Endothelial cell of umbilical vein (primary cell): ENCODE measurements around the gene SAP25. TPM values are rescaled to one million over a fixed set of nuclear protein-coding genes. Genes with fewer than 3 reads are reported as not detected.

ENCODE experiments used
- BruUV-seq: library from RNA; stranded (reverse); fragments of 400-500 nt; replicated peaks from 2 replicates; lab custom pipeline; 2021; lab: Mats Ljungman, UMichigan
- CTCF ChIA-PET: fragments of 300-600, 350-600 bp; sonication (Branson Sonifier 250); formaldehyde crosslinking; loops from one replicate; lab custom pipeline; 2021; ENCODE audit warnings: antibody characterized with exemption, inconsistent platforms; lab: Charles Lee
- POLR2A ChIA-PET: fragments of 300-600, 350-600 bp; sonication (Branson Sonifier 250); formaldehyde crosslinking; loops from one replicate; lab custom pipeline; 2021; ENCODE audit warnings: antibody characterized with exemption, inconsistent platforms; lab: Charles Lee
- DNase-seq: peaks from one replicate; pipeline ENCODE4 v3.0.0-alpha.2; 2011; ENCODE audit warnings: low read depth, low spot score
- FAIRE-seq: peaks from 2 replicates; lab custom pipeline; 2011; peaks lifted over from hg19 to GRCh38; lab: Jason Lieb, UNC
- H2AFZ ChIP-seq: 2 replicates; pipeline ENCODE4 v1.6.0; 2012; ENCODE audit warnings: low read depth, low read length, control low read depth, inconsistent platforms
- H3K27ac ChIP-seq: 2 replicates; pipeline ENCODE4 v1.5.1; 2011; ENCODE audit warnings: low read depth, mild to moderate bottlenecking, control low read depth, low read length, moderate library complexity; ENCODE audit not compliant: insufficient read depth
- H3K27me3 ChIP-seq, 2 experiments: 2 replicates each; pipeline versions ENCODE4 v1.6.0 to v1.6.1; 2011; ENCODE audit warnings: low read length in 2 of 2, mixed read lengths in 1 of 2; ENCODE audit not compliant: control insufficient read depth in 2 of 2, insufficient read depth in 2 of 2
- H3K36me3 ChIP-seq, 2 experiments: 2 replicates in 1 of 2; 3 replicates in 1 of 2; pipeline ENCODE4 v1.5.1; 2011; ENCODE audit warnings: low read length in 2 of 2, mild to moderate bottlenecking in 1 of 2, moderate library complexity in 1 of 2; ENCODE audit not compliant: control insufficient read depth in 2 of 2, insufficient read depth in 2 of 2; ENCODE audit errors: extremely low read depth in 1 of 2
- H3K4me1 ChIP-seq: 3 replicates; pipeline ENCODE4 v1.5.1; 2011; ENCODE audit warnings: mild to moderate bottlenecking, low read length; ENCODE audit not compliant: control insufficient read depth, insufficient read depth; ENCODE audit errors: extremely low read depth
- H3K4me2 ChIP-seq: 2 replicates; pipeline ENCODE4 v1.6.1; 2011; ENCODE audit warnings: low read length, control low read depth, mixed read lengths; ENCODE audit not compliant: insufficient read depth
- H3K4me3 ChIP-seq, 3 experiments: fragments of 200-600 bp in 1 of 3; sonication (generic), shearing (Covaris generic) in 1 of 3; replicated peaks in 1 of 3; 2 replicates each; pipeline ENCODE4 v1.5.1; 2011 to 2016; ENCODE audit warnings: control low read depth in 3 of 3, low read length in 3 of 3, mild to moderate bottlenecking in 2 of 3, inconsistent platforms in 1 of 3, low read depth in 1 of 3, moderate library complexity in 1 of 3; ENCODE audit not compliant: insufficient read depth in 1 of 3
- H3K79me2 ChIP-seq: 2 replicates; pipeline ENCODE4 v1.6.0; 2012; ENCODE audit warnings: low read length, inconsistent platforms; ENCODE audit not compliant: control insufficient read depth, insufficient read depth
- H3K9ac ChIP-seq: replicated peaks from 2 replicates; pipeline ENCODE3; 2011; ENCODE audit warnings: low read length, control low read depth; ENCODE audit not compliant: insufficient read depth; ENCODE audit errors: extremely low read depth
- H3K9me1 ChIP-seq: replicated peaks from 3 replicates; pipeline ENCODE4 v1.6.0; 2011; ENCODE audit warnings: mild to moderate bottlenecking, low read length; ENCODE audit not compliant: control insufficient read depth, insufficient read depth; ENCODE audit errors: extremely low read depth
- H3K9me3 ChIP-seq: replicated peaks from 2 replicates; pipeline ENCODE4 v1.5.1; 2012; ENCODE audit warnings: low read length, inconsistent platforms; ENCODE audit not compliant: control insufficient read depth, insufficient read depth
- H4K20me1 ChIP-seq: replicated peaks from 2 replicates; pipeline ENCODE3; 2011; ENCODE audit warnings: mild to moderate bottlenecking, low read length; ENCODE audit not compliant: control insufficient read depth, insufficient read depth; ENCODE audit errors: extremely low read depth
- EZH2 ChIP-seq: IDR thresholded peaks from 2 replicates; pipeline ENCODE4 v1.6.1; 2012; ENCODE audit warnings: borderline replicate concordance, low read depth, mild to moderate bottlenecking, moderate library complexity, low read length, inconsistent platforms; ENCODE audit not compliant: severe bottlenecking
- FOS ChIP-seq: IDR thresholded peaks from 2 replicates; pipeline ENCODE4 v1.6.1; 2011; ENCODE audit warnings: mild to moderate bottlenecking, low read length, moderate library complexity, borderline replicate concordance; ENCODE audit not compliant: insufficient read depth
- GATA2 ChIP-seq: IDR thresholded peaks from 2 replicates; pipeline ENCODE4 v1.7.0; 2011; ENCODE audit warnings: low read depth, mild to moderate bottlenecking, moderate library complexity, mixed read lengths, low read length; ENCODE audit not compliant: insufficient read length, insufficient read depth
- JUN ChIP-seq: IDR thresholded peaks from 2 replicates; pipeline ENCODE4 v1.6.1; 2011; ENCODE audit warnings: borderline replicate concordance, low read depth; ENCODE audit not compliant: insufficient read length, insufficient read depth
- MYC ChIP-seq: IDR thresholded peaks from one replicate; pipeline ENCODE4 v1.6.1; 2011; ENCODE audit warnings: mild to moderate bottlenecking, low read depth, low read length
- POLR2A ChIP-seq: IDR thresholded peaks from 2 replicates; pipeline ENCODE4 v1.6.1; 2012; ENCODE audit warnings: low read depth, mild to moderate bottlenecking, control low read depth, low read length
- POLR2AphosphoS5 ChIP-seq: IDR thresholded peaks from 2 replicates; pipeline ENCODE4 v1.6.1; 2012; ENCODE audit warnings: low read depth, mild to moderate bottlenecking, control low read depth, low read length, moderate library complexity; ENCODE audit not compliant: insufficient read depth
- dilution Hi-C: fragments of 300-500 bp; cut with MboI; formaldehyde crosslinking; loops from one replicate; pipeline ENCODE4 v1.15.0; 2019; ENCODE audit warnings: low sequenced_read_pairs; ENCODE audit not compliant: extremely low pct_ligation_motif_present
- intact Hi-C: fragments of 100-400 bp; cut with micrococcal nuclease; formaldehyde crosslinking; loops from one replicate; pipeline ENCODE4 v1.10.0; 2022
- polyA plus RNA-seq, 4 experiments: library from polyadenylated mRNA; depleted of rRNA in 3 of 4; stranded (reverse) in 3 of 4; unstranded in 1 of 4; fragments of >200 nt; gene quantifications; 2 replicates each; pipeline versions ENCODE4 v1.2.1 to v1.2.3, GENCODE V29; 2011 to 2012; ENCODE audit warnings: missing spikeins in 1 of 4
- total RNA-seq: library from RNA; stranded (reverse); gene quantifications from 2 replicates; pipeline ENCODE4 v1.2.3, GENCODE V29; 2021
- TF ChIP-seq, protein P1 (sequence below), 2 donors: IDR thresholded peaks; 1 replicate in 1 of 2; 2 replicates in 1 of 2; pipeline ENCODE4 v1.5.1; 2011; ENCODE audit warnings: low read length in 2 of 2, mild to moderate bottlenecking in 2 of 2, moderate library complexity in 2 of 2, control low read depth in 1 of 2, inconsistent platforms in 1 of 2, low read depth in 1 of 2; ENCODE audit not compliant: insufficient read depth in 1 of 2; ENCODE audit errors: extremely low read depth in 1 of 2
- TF ChIP-seq, protein P2 (sequence below): IDR thresholded peaks from 2 replicates; pipeline ENCODE4 v1.6.1; 2011; ENCODE audit not compliant: insufficient read depth, insufficient read length

Gene SAP25
- total and polyA plus RNA-seq, 2 donors (not counting 3 experiments of a cell fraction or from before 2014, with no cell fraction given) = 3.2 TPM

DNA sequence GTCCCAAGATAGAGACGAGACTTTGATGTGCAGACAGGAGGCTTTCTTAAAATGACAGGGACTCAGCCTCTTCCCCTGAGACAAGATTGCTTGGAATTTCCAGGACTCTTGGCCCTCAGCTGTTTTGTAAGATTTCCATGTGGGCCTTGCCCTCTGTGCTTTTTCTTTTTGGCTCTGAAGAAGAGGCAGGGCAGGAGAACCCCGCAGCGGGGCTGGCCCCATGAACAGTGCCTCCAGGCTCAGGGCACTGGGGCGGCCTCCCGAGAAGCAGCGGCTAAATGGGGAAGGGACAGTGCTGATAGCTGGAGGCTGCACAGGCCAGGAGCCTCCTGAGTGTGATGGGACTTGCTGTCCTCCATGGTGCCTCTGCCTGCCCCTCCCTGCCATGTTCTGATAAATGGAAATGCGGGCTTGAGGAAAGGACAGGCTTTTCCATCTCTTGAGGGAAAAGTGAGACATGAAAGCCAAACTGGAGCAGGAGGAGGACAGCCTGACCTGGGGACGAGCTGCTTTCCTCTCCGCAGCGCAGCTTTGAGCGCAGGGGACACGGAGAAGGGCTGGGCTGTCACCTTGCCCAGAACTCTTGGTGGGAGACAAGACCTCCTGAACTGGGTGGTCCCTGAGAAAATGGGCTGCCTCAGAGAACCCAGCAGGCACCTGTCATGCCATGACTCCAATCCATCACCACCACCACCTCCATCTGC, 12.1 kb downstream of the SAP25 start:
- DNase-seq (no peak), FAIRE-seq (no peak)
- TF ChIP-seq, protein P1, sequence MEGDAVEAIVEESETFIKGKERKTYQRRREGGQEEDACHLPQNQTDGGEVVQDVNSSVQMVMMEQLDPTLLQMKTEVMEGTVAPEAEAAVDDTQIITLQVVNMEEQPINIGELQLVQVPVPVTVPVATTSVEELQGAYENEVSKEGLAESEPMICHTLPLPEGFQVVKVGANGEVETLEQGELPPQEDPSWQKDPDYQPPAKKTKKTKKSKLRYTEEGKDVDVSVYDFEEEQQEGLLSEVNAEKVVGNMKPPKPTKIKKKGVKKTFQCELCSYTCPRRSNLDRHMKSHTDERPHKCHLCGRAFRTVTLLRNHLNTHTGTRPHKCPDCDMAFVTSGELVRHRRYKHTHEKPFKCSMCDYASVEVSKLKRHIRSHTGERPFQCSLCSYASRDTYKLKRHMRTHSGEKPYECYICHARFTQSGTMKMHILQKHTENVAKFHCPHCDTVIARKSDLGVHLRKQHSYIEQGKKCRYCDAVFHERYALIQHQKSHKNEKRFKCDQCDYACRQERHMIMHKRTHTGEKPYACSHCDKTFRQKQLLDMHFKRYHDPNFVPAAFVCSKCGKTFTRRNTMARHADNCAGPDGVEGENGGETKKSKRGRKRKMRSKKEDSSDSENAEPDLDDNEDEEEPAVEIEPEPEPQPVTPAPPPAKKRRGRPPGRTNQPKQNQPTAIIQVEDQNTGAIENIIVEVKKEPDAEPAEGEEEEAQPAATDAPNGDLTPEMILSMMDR (IDR thresholded peaks at IDR 0.05; ENCODE audit: extremely low read depth in 1 of 2, insufficient read depth in 1 of 2, low read depth in 1 of 2, low read length in 2 of 2) = no peak
- TF ChIP-seq POLR2AphosphoS5 (no peak), MYC (no peak), GATA2 (no peak), JUN (no peak), FOS (no peak), POLR2A (no peak), EZH2 (no peak)
- TF ChIP-seq, protein P2, sequence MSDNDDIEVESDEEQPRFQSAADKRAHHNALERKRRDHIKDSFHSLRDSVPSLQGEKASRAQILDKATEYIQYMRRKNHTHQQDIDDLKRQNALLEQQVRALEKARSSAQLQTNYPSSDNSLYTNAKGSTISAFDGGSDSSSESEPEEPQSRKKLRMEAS = no peak
- no peak overlapping the region for H3K9ac ChIP-seq
- H3K4me2 ChIP-seq = no peak overlapping the region
- ChIA-PET POLR2A (interaction anchor here (0.7 kb wide), 1 partner anchor 67 kb away, joined by 3 read pairs; no protein-coding TSS in a partner anchor), CTCF (interaction anchor here (0.7 to 4.2 kb wide), 4 partner anchors 25 to 97 kb away, joined by 3 to 119 read pairs (median 28); partner anchors contain the start of genes FBXO24 and SPACDR)
- no peaks in the 10 kb centered on the region for H3K79me2 ChIP-seq
- intact Hi-C loops (no loop called here), dilution Hi-C loops (no loop called here)
- H3K27ac ChIP-seq = no peak overlapping the region
- BruUV-seq = no TSS peak
- no peak overlapping the region for H2AFZ ChIP-seq
- peaks cover 6% of the 10 kb centered on the region for H3K4me1 ChIP-seq
- H3K4me3 ChIP-seq = no peak overlapping the region
- no peaks in the 10 kb centered on the region for H3K9me1 ChIP-seq
- no peaks in the 10 kb centered on the region for H4K20me1 ChIP-seq
- peaks cover 0 to 25% of the 10 kb centered on the region in 2 experiments for H3K36me3 ChIP-seq
- no peaks in the 10 kb centered on the region for H3K27me3 ChIP-seq
- no peaks in the 10 kb centered on the region for H3K9me3 ChIP-seq
